ENCODE data around the gene HOMEZ.

- TF ChIP-seq PRDM4 (tag by site-specific recombination; IDR thresholded peaks at IDR 0.05) (no peak), CTCF (tag by site-specific recombination; IDR thresholded peaks at IDR 0.05) (no peak), ZNF274 (IDR thresholded peaks at IDR 0.05; ENCODE audit: low read length) (no peak), ZNF274 (tag by site-specific recombination; IDR thresholded peaks at IDR 0.05; ENCODE audit: borderline replicate concordance) (no peak), ZNF169 (tag by site-specific recombination; IDR thresholded peaks at IDR 0.05) (no peak), PRDM10 (tag by site-specific recombination; IDR thresholded peaks at IDR 0.05) (no peak)
Observed at GRCh38 chr14:23308721-23309445, 23.0 kb upstream of the HOMEZ start.
